Subcutaneous abdominal adipose tissue (tissue), 5 donors: Measurements from ENCODE around the gene UBTD2.
A peak's percentile ranks its signal among the peaks of the same experiment; 100 is the strongest.
"Not testable (repeated sequence)": the region's sequence is repeated elsewhere in the genome, so short reads cannot be mapped to it uniquely, and the experiment has no call there.

Experiments used
- H3K27ac ChIP-seq: one replicate; pipeline ENCODE4 v1.7.0; 2013; ENCODE audit warnings: low read depth, mild to moderate bottlenecking, inconsistent platforms, low read length, moderate library complexity
- H3K27me3 ChIP-seq, 5 donors: one replicate each; pipeline ENCODE4 v1.7.0; 2013; ENCODE audit warnings: low read length in 5 of 5, inconsistent platforms in 1 of 5; ENCODE audit not compliant: control insufficient read depth in 5 of 5, insufficient read depth in 4 of 5
- H3K36me3 ChIP-seq, 5 donors: one replicate each; pipeline ENCODE4 v1.7.0; 2013; ENCODE audit warnings: low read length in 5 of 5; ENCODE audit not compliant: control insufficient read depth in 5 of 5, insufficient read depth in 5 of 5
- H3K4me1 ChIP-seq, 5 donors: one replicate each; pipeline ENCODE4 v1.7.0; 2013; ENCODE audit warnings: low read length in 5 of 5, mild to moderate bottlenecking in 3 of 5, moderate library complexity in 1 of 5; ENCODE audit not compliant: control insufficient read depth in 5 of 5, insufficient read depth in 5 of 5
- H3K4me3 ChIP-seq, 5 donors: one replicate each; pipeline ENCODE4 v1.7.0; 2013; ENCODE audit warnings: low read length in 5 of 5, low read depth in 1 of 5
- H3K9ac ChIP-seq, 5 donors: one replicate each; pipeline ENCODE4 v1.7.0; 2013; ENCODE audit warnings: low read length in 5 of 5, mild to moderate bottlenecking in 4 of 5, moderate library complexity in 3 of 5
- H3K9me3 ChIP-seq, 5 donors: one replicate each; pipeline ENCODE4 v1.7.0; 2013; ENCODE audit warnings: low read length in 5 of 5; ENCODE audit not compliant: control insufficient read depth in 5 of 5
- donor health status: healthy.
- donor health status: healthy.
- donor health status: healthy.
- donor health status: healthy.
- donor health status: healthy.

UBTD2 gene

GRCh38 chr5:172200476-172200875 lies 83.1 kb downstream of the UBTD2 start:
- Histone ChIP-seq H3K36me3 (no peaks in the 10 kb centered on the region), H3K4me1 (no peaks in the 10 kb centered on the region), H3K27ac (no peak overlapping the region), H3K27me3 (peaks cover 0 to 2% (median 0%) of the 10 kb centered on the region in 5 donors), H3K9me3 (no peaks in the 10 kb centered on the region), H3K9ac (peak overlapping the region in 1 of 5 donors; percentile 30), H3K4me3 (no peak overlapping the region)

GRCh38 chr5:172199446-172199845 lies 84.1 kb downstream of the UBTD2 start:
- Histone ChIP-seq H3K4me3 (no peak overlapping the region), H3K9me3 (no peaks in the 10 kb centered on the region), H3K9ac (no peak overlapping the region), H3K27ac (no peak overlapping the region), H3K36me3 (no peaks in the 10 kb centered on the region), H3K4me1 (no peaks in the 10 kb centered on the region), H3K27me3 (peaks cover 0 to 2% (median 0%) of the 10 kb centered on the region in 5 donors)

- H3K9ac ChIP-seq, H3K9me3 ChIP-seq, H3K27ac ChIP-seq, H3K4me1 ChIP-seq, H3K27me3 ChIP-seq, H3K4me3 ChIP-seq, H3K36me3 ChIP-seq: not testable (repeated sequence)
Observed at GRCh38 chr5:172197775-172198174, 85.8 kb downstream of the UBTD2 start.

DNA sequence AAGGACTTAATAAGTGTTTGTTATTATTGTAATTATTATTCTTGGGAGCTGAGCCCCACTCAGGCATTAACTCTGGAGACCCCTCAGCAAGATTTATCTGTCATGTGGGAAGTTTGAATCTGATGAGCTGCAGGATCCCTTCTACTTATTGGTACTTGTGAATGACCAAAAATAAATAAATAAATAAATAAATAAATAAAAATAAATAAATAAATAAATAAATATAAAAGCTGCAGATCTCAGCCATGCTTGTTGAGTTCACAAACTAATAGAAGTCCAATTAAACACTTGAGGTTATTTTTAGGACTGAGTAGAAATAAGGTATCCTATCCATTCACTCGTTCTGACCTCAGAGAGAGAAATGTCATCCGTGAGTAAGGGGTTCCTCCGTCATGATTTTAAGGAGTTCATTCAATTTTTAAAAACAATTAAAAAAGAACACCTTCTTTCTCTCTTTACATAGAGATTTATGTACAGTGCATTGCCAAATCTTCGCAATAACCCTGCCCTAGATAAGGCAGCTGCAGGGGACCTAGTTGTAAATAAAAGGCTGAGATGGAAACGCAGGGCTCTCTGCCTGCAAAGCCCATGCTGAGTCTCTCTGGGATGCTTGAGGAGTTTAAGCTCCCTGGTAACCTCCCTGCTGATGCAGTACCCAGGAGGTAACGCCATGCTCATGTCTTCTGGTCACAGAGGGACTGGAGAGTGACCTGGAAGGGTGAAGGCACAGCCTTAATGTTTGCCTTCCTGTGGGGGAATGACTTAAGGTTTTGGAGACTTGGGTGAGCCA lies 88.4 kb downstream of the UBTD2 start:
- Histone ChIP-seq H3K27ac (no peak overlapping the region), H3K36me3 (no peaks in the 10 kb centered on the region), H3K9me3 (no peaks in the 10 kb centered on the region), H3K9ac (no peak overlapping the region), H3K27me3 (peaks cover 0 to 2% (median 0%) of the 10 kb centered on the region in 5 donors), H3K4me3 (no peak overlapping the region), H3K4me1 (no peaks in the 10 kb centered on the region)

GRCh38 chr5:172193872-172194271 lies 89.7 kb downstream of the UBTD2 start, which contains the start of gene EFCAB9:
Gene EFCAB9, plus strand, starts transcription at chr5:172194172. Its CDS starts 1 bp downstream, at chr5:172194173.
- Histone ChIP-seq H3K4me3 (no peak within 1 kb of the TSS), H3K9me3 (no peaks in the 10 kb centered on the region), H3K27me3 (peaks cover 0 to 2% (median 0%) of the 10 kb centered on the region in 5 donors), H3K36me3 (no peaks in the 10 kb centered on the region), H3K9ac (no peak within 1 kb of the TSS), H3K4me1 (no peaks in the 10 kb centered on the region), H3K27ac (no peak within 1 kb of the TSS)

GRCh38 chr5:172189693-172190296 lies 93.8 kb downstream of the UBTD2 start:
- H3K9me3 ChIP-seq: no peaks in the 10 kb centered on the region
- no peak overlapping the region for H3K9ac ChIP-seq
- H3K27ac ChIP-seq: no peak overlapping the region
- H3K4me1 ChIP-seq: peaks cover 0 to 34% (median 17%) of the 10 kb centered on the region in 5 donors
- no peak overlapping the region for H3K4me3 ChIP-seq
- H3K27me3 ChIP-seq: no peaks in the 10 kb centered on the region
- H3K36me3 ChIP-seq: no peaks in the 10 kb centered on the region

DNA sequence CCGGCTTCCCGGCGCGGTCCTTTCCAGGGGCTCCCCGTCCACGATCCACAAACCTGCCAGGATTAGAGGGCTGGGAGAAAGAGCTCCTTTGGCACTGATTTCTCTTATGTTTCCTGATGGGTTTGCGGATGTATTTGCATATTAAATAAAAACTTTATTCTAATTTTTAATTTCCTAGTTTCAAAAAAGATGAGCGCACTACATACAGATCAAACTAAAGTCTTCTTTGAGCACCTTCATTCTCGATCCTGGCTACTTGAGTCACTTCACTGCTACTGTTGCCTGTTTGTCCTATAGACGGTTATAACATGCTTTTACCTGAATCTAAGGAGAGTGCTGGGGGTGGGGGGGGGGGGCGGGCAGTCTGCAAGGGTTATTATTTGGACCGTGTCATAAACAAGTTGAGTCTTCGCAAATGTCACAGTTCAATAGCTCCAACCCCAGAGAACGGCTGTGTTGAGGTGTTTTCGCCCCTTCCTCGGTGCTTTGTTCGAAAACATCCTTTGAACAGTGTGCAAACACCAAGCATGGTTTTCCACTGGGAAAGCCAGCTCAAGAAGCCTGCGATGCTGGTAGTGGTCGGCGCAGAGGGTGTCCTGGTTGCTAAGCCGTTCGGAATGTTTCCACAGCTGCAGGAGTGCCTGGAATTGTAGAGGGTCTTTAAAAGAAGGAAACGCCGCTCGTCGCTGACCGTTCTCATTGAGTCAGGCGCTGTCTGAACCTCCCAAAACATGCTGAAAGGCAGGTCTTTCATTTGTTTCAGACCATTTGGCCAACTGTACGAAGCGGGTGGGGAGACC lies 94.5 kb downstream of the UBTD2 start:
- Histone ChIP-seq H3K9ac (peak overlapping the region in 2 of 5 donors; percentile 48 to 77), H3K9me3 (no peaks in the 10 kb centered on the region), H3K4me1 (peaks cover 0 to 40% (median 17%) of the 10 kb centered on the region in 5 donors), H3K27me3 (no peaks in the 10 kb centered on the region), H3K4me3 (peak overlapping the region in 3 of 5 donors; percentile 76 to 93 (median 92)), H3K36me3 (no peaks in the 10 kb centered on the region), H3K27ac (no peak overlapping the region)

DNA sequence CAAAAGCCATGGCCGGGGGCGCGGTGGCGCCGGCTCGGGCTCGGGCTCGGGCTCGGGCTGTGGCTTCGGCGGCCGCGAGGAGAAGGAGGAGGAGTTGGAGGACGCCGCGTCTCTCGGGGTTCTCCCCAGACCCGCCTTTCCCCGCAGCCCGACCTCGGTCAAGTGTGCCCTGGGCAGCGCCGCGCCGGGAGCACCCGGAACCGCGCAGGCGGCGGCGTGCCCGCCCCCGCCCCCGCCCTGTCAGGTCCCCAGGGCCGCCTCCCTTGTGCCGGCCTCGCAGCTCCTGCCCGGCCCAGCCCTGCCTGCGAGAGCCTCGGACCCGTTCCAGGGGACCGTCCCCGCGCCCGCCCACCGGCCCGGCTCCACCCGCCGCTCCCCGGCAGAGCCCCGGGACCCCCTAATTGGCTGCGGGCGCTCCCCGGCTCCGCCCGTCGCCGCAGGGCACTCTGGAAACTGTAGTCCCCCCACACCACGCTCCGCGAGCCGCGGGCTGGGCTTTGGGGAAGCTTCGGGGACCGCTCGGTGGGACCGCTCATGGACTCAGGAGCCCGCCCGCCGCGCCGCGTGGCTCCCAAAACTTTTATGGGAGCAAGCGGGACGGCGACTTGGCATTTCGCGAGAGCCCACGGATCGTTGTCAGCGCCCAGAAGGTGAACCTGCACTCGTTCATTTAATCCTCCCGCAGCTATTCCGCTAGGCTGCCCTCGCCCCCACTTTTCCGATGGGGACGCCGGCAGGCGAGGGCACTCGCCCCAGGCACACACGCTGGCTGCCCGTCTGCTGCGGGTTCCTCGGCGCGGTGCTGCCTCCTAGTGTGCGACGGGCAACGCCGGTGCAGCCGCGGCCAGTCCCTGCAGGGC lies 95.3 kb downstream of the UBTD2 start, which contains the start of gene STK10:
STK10 (minus strand) TSS at position 192 of the 860 bp plus-strand sequence; CDS start at position 10, 182 bp downstream.
- H3K4me3 ChIP-seq: peak within 1 kb of the TSS; percentile 76 to 94 (median 93)
- peak within 1 kb of the TSS; percentile 32 to 96 (median 95) for H3K9ac ChIP-seq
- no peaks in the 10 kb centered on the region for H3K36me3 ChIP-seq
- peak within 1 kb of the TSS; percentile 97 for H3K27ac ChIP-seq
- no peaks in the 10 kb centered on the region for H3K9me3 ChIP-seq
- peaks cover 0 to 46% (median 17%) of the 10 kb centered on the region in 5 donors for H3K4me1 ChIP-seq
- no peaks in the 10 kb centered on the region for H3K27me3 ChIP-seq
